ENCODE data around the gene TSN. TPM values are rescaled to one million over a fixed set of nuclear protein-coding genes. Genes with fewer than 3 reads are reported as not detected.
A peak's percentile ranks its signal among the peaks of the same experiment; 100 is the strongest.

TSN gene
- total and polyA plus RNA-seq, 11 donors, result 17.2 to 58.8 (median 43.8) TPM

DNA sequence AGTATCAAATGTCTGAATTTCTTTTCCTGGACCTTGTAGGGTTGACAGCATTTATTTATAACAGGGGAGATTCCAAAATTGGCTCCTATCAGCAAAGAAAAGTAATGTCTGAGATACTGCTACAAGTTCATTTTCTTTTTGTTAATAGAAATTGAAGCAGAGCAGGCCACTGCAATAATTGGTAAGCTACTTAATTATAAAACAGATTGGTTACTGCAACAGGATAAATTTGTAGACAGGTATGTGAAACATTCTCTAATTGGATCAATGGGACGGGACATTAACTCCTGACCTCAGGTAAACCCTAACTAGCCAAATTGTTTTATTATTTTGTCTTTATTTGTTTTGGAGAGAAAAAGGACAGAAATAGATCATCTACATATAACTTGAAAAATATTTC lies 39.3 kb upstream of the TSN start:
- Histone ChIP-seq H3K9me3 (no peaks in the 10 kb centered on the region), H3K27ac (peak overlapping the region in 1 of 12 donors; percentile 3), H3K27me3 (no peaks in the 10 kb centered on the region), H3K4me1 (peaks cover 0 to 18% (median 3%) of the 10 kb centered on the region in 12 donors), H3K4me3 (no peak overlapping the region), H3K36me3 (no peaks in the 10 kb centered on the region)
- no peak for ATAC-seq
- intact Hi-C loops (cut with DNase I), result loop anchor here (2.0 to 10.0 kb wide), 9 partner anchors 61 to 314 kb away; partner anchors contain the start of genes RNU4ATAC (in 7 of the 10) and CLASP1 (in 1 of the 10)
- TF ChIP-seq CTCF (IDR thresholded peaks at IDR 0.05) (no peak), POLR2A (IDR thresholded peaks at IDR 0.05) (no peak)
- DNase-seq, result no peak
- WGBS, 4 donors, result 42 to 63% (median 53%) methylated on average over 1 of the region's 1 CpG

DNA sequence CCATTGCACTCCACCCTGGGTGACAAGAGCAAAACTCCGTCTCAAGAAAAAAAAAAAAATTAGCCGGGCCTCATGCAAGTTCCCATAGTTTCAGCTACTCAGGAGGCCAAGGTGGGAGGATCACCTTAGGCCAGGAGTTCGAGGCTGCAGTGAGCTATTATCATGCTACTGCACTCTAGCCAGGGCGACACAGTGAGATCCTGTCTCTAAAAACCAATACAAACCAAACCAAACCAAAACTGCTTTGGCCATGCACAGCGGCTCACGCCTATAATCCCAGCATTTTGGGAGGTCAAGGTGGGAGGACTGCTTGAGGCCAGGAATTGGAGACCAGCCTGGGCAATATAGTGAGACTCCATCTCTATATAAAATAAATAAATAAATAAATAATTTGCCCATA lies 37.9 kb upstream of the TSN start:
- no peaks in the 10 kb centered on the region for H3K27me3 ChIP-seq
- H3K4me3 ChIP-seq, result no peak overlapping the region
- no peak overlapping the region for H3K27ac ChIP-seq
- peaks cover 0 to 22% (median 4%) of the 10 kb centered on the region in 12 donors for H3K4me1 ChIP-seq
- DNase-seq (no peak), ATAC-seq (no peak)
- no peaks in the 10 kb centered on the region for H3K9me3 ChIP-seq
- 93 to 99% (median 96%) methylated on average over 6 of the region's 6 CpGs for WGBS, 4 donors
- intact Hi-C loops (cut with DNase I), result loop anchor here (2.0 to 10.0 kb wide), 9 partner anchors 63 to 315 kb away; partner anchors contain the start of genes RNU4ATAC (in 7 of the 10) and CLASP1 (in 1 of the 10)
- no peak for TF ChIP-seq POLR2A (IDR thresholded peaks at IDR 0.05)
- no peak for TF ChIP-seq CTCF (IDR thresholded peaks at IDR 0.05)
- H3K36me3 ChIP-seq, result no peaks in the 10 kb centered on the region

DNA sequence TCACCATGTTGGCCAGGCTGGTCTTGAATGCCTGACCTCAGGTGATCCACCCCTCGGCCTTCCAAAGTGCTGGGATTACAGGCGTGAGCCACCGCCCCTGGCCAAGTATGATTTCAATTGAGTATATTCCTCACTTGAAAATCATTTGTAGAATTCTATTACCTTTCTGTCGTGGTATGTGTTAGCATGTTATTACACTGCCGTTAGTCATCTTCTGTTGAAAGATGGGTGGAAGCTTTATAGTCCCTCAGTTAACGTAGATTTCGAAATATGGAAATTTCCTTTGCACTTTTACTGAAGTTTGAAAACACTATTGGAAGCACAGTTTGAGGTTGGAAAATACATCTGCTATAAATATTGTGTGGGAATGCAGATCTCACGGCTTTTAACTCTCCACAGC lies 33.5 kb upstream of the TSN start:
- WGBS, 4 donors, result 72 to 81% (median 80%) methylated on average over 8 of the region's 8 CpGs
- no peak for TF ChIP-seq CTCF (IDR thresholded peaks at IDR 0.05)
- TF ChIP-seq POLR2A (IDR thresholded peaks at IDR 0.05), result no peak
- intact Hi-C loops (cut with DNase I), result no loop called here
- Histone ChIP-seq H3K27ac (peak overlapping the region in 1 of 12 donors; percentile 18), H3K27me3 (no peaks in the 10 kb centered on the region), H3K4me1 (peaks cover 0 to 15% (median 0%) of the 10 kb centered on the region in 12 donors), H3K4me3 (no peak overlapping the region), H3K36me3 (peaks cover 0 to 14% (median 8%) of the 10 kb centered on the region in 9 donors), H3K9me3 (no peaks in the 10 kb centered on the region)
- DNase-seq, result no peak
- ATAC-seq, result peak in 1 of 4 donors; percentile 8

DNA sequence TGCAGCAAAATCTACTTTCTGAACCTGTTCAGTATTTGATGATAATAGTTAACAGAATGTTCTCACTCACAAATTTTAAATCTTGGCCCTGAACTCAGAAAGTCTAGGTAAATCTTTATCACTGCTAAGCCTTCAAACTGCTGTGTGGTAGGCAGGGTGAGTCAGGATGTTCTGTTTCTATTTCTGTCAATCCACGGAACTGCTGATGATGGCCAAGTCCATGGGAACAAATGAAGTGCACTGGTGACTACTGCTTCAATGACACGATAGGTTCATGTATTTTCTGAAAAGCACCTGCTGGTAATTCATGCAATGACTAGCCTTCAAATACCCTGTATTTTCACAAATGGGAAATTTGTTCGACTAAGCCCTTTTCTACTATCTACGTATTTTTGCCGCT lies 33.0 kb upstream of the TSN start:
- intact Hi-C loops (cut with DNase I), result no loop called here
- no peak for DNase-seq
- Histone ChIP-seq H3K4me3 (no peak overlapping the region), H3K4me1 (peaks cover 0 to 15% (median 0%) of the 10 kb centered on the region in 12 donors), H3K27ac (peak overlapping the region in 2 of 12 donors; percentile 18 to 26), H3K36me3 (peaks cover 0 to 20% (median 13%) of the 10 kb centered on the region in 9 donors), H3K9me3 (no peaks in the 10 kb centered on the region), H3K27me3 (no peaks in the 10 kb centered on the region)
- TF ChIP-seq CTCF (IDR thresholded peaks at IDR 0.05) (no peak), POLR2A (IDR thresholded peaks at IDR 0.05) (no peak)
- WGBS, 4 donors, result 61 to 73% (median 64%) methylated on average over 5 of the region's 5 CpGs
- peak; percentile 56 to 82 (median 74) for ATAC-seq
